NCI-H524 treated with DMSO at 0.1 percent for 48 hours (cell line): ENCODE measurements around the gene DOP1B.
"Not testable (repeated sequence)": the region's sequence is repeated elsewhere in the genome, so short reads cannot be mapped to it uniquely, and the experiment has no call there.

ENCODE experiments used
- DNase-seq: peaks from one replicate; lab custom pipeline; 2025; lab: John Stamatoyannopoulos, UW

DOP1B gene, protein sequence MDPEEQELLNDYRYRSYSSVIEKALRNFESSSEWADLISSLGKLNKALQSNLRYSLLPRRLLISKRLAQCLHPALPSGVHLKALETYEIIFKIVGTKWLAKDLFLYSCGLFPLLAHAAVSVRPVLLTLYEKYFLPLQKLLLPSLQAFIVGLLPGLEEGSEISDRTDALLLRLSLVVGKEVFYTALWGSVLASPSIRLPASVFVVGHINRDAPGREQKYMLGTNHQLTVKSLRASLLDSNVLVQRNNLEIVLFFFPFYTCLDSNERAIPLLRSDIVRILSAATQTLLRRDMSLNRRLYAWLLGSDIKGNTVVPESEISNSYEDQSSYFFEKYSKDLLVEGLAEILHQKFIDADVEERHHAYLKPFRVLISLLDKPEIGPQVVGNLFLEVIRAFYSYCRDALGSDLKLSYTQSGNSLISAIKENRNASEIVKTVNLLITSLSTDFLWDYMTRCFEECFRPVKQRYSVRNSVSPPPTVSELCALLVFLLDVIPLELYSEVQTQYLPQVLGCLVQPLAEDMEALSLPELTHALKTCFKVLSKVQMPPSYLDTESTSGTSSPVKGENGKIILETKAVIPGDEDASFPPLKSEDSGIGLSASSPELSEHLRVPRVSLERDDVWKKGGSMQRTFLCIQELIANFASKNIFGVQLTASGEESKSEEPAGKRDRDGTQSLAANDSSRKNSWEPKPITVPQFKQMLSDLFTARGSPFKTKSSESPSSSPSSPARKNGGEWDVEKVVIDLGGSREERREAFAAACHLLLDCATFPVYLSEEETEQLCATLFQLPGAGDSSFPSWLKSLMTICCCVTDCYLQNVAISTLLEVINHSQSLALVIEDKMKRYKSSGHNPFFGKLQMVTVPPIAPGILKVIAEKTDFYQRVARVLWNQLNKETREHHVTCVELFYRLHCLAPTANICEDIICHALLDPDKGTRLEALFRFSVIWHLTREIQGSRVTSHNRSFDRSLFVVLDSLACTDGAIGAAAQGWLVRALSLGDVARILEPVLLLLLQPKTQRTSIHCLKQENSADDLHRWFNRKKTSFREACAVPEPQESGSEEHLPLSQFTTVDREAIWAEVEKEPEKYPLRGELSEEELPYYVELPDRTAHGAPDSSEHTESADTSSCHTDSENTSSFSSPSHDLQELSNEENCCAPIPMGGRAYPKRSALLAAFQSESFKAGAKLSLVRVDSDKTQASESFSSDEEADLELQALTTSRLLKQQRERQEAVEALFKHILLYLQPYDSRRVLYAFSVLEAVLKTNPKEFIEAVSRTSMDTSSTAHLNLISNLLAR (N-terminal part only)

DNA sequence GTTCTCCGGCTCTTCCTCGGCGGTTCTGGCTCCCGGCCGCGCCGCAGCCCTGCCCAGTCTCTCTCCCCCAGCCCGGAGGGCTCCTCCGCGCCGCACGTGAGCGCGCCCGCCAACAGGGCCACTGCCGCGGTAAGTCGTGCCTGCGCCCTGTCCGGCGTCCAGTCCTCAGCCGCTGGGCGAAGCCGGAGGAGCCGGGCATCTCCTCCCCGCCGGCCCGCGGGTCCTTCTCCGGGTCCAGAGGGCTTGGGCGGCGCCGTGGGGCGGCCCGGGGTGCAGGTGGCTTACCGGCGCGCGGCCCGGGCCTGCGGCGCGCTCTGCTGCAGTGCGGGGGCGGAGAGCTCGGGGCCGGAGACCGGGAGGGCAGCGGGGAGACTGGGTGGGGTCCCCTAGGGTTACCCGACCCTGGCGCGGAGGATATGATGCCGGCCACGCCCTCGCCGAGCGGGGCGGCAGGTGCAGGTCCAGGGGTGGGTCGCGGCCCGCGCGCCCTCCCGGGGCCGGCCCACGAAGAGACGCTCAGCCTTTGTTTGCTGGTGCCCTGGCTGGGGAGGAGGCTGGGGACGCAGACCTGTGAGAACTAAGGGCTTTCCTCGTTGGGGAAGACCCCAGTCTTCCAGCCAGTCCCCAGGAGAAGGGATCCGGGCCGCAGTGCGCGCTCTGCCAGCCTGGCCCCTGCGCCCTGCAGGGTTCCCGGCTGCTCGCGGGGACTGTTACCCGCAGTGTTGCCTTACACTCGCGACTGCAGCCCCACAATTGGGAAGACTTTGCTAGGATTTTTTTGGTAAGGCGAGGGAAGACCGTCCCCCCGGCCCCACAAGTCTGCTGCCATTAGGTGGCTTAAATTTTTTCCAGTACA, at the start of gene DOP1B:
Gene DOP1B, plus strand, starts transcription at position 10 of the 856 bp plus-strand sequence. CDS start 7,910 bp downstream, outside the sequence.
- DNase-seq, result no peak

DNA sequence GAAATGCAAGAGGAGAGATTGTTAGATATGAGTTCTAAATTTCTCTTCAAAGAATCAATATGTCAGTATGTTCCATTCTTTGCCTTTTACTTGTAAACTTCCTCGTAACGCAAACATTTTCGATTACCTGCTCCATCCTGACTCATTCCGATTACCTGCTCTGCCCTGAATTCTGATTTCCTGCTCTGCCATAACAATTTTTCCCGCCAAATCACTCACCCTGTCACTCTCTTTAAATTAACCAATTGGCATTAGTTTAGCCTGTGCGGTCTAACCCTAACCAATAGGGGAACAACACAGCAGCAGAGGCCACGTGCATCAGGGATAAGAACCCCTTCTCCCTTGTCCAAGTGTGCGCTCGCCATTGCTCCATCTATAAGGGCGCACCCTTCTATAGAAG, 46.8 kb upstream of the DOP1B start:
- no peak for DNase-seq

DNA sequence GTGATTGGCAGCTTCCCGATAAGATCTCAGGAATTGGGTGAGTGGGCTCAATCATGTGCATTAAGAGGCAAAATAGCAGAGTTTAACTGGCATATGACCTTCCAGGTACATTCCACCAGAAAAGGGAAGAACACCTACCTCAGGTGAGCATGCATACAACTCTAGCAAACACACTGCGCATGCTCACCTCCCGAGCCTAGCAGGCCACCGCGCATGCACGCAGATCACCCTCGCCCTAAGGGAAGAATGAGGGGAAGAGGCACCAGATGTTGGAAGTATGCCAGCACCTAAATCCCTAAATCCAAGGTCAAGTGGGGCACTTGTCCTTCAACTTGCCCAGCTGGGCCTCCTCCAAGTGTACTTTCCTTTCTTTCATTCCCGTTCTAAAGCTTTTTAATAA, 45.4 kb upstream of the DOP1B start:
- DNase-seq, result peak; percentile 67

GRCh38 chr21:36113647-36114428, 42.8 kb upstream of the DOP1B start:
- no peak for DNase-seq

- no peak for DNase-seq
Observed at GRCh38 chr21:36115138-36115730, 41.4 kb upstream of the DOP1B start.

DNA sequence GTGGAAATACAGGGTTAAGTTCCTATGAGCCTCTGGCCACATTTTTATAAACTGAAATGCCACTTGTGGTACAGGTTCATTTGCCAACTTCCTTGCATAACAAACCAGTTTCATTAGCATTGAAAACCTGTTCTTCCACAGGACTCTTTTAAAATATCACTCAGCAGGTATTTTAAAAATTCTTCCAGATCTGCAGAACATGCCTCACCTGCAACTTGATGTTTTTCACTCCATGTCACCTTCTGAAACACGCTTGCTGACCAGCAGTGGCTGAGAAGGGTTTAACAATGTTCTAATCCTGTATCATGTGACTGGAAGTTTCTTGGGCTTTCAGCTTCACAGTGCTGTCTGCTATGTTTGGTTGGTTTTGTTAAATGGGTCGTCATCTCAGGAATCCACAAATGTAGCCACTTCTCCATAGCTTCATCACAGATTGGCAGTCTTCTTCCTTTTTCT, 39.3 kb upstream of the DOP1B start:
- DNase-seq, result no peak

DNA sequence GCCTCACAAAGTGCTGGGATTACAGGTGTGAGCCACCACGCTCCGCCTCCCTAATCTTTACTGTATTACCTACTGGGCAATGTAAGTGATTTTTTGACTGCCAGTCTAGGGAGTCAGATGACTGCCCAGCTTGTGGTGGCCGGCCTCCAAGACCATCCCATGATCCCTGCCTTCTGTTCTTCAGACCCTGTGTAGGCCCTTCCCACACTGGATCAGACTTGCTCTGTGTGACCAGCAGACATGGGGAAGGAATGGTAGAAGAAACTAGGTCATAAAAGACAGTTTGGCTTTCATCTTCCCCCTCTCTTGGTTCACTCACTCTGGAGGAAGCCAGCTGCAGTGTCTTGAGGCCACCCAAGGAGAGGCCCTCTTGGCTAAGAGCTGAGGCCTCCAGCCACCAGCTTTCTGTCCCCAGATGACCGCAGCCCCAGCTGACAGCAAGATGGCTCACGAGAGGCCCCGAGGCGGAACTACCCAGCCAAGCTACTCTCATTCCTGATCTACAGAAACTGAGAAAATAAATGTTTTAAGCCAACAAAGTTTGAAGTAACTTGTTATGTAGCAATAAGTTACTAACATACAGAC, 36.2 kb upstream of the DOP1B start:
- no peak for DNase-seq

DNA sequence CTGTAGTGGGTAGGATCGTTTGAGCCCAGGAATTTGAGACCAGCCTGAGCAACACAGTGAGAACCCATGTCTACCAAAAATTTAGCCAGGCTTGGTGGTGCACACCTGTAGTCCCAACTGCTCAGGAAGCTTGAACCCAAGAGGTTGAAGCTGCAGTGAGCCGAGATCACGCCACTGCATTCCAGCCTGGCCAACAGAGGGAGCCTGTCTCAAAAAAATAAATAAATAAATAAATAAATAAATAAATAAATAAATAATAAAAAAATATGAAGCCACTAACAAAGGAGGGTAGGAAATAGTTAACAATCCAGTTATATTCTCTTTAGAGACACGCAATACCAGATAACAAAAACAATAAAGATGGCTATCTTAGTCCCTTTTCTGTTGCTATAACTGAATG, 33.6 kb upstream of the DOP1B start:
- no peak for DNase-seq

DNA sequence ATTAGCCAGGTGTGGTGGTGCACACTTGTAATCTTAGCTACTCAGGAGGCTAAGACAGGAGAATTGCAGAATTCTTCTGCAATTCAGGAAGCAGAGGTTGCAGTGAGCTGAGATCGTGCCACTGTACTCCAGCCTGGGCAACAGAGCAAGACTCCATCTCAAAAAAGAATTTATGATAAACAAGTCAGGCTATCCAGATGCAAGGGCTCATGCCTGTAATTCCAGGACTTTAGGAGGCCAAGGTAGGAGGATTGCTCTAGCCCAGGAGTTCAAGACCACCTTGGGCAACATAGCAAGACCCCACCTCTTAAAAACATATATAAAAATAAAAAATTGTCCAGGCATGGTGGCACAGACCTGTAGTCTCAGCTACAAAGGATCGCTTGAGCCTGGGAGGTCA, 32.2 kb upstream of the DOP1B start:
- no peak for DNase-seq

DNA sequence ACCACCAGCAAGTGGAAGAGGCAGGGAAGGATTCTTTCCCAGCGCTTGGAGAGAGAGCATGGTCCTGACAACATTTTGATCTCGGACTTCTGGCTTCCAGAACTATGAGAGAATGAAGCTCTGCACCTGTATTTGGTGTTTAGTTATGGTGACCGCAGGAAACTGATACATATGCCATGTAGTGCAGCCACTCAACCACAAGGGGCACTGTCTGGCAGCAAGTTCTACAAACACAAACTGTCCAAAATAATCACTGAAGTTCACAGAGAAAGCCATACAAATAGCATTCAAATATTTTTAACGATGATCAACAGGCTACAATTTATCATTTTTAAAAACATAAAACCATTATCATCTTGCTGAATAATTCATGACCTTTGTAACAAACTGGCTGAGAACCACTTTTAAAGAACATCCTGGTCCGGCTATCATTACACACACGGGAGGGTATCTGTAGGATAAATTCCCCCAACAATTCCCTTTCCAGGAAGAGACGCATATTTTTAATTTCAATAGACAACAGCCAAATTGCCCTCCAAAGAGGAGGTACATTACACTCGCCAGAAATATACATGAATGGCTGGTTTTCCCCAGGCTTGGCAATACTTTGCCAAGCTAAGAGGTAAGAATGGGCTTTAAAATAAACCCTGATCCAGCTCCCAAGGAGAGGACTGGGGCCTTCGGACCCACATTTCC, 31.0 kb upstream of the DOP1B start:
- DNase-seq, result no peak

- no peak for DNase-seq
Observed at GRCh38 chr21:36126208-36126565, 30.4 kb upstream of the DOP1B start.

DNA sequence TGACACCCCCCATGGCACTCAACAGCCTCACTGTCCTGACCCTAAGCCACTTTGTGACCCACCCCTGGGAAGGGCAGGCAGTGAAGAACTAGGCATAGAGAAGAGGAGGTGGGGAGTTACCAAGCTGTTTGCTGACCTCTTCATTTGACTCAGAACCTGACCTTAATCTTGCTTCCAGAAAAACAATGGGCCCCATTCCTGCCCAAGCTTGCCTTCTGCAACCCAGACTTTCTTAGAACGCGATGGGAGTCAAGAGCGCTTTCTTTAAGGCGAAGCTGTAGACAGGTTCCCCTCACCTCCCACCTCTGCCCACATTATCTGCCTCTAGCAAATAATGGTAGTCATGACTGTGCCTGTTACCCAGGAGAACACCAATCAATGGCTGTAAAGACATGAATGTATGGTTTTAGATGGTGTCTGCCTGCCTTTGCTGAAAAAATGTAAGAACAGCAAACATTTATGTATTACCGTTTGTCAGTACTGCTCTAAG, 30.0 kb upstream of the DOP1B start:
- DNase-seq, result no peak

DNA sequence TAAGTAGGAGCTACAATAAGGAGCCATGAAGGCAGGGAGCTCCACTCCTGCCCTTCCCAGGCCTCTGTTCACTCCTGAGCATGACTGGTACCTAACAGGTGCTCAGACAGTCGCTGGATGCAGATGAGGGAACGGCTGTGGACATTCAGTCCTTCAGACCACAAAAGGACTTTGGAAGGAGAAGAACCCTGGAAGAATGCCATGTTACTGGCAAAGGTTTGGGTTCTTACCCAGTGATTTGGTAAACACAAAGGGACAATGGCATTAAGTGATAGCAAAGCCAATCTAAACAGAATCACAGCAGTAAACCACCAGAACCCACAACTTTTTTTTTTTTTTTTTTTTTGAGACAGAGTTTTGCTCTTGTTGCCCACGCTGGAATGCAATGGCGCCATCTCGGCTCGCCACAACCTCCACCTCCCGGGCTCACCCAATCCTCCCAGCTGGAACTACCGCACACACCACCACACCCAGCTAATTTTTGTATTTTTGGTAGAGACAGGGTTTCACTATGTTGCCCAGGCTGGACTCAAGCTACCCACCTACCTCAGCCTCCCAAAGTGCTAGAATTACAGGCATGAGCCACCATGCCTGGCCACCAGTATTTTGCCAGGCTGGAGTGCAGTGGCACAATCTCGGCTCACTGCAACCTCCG, 29.2 kb upstream of the DOP1B start:
- no peak for DNase-seq

DNA sequence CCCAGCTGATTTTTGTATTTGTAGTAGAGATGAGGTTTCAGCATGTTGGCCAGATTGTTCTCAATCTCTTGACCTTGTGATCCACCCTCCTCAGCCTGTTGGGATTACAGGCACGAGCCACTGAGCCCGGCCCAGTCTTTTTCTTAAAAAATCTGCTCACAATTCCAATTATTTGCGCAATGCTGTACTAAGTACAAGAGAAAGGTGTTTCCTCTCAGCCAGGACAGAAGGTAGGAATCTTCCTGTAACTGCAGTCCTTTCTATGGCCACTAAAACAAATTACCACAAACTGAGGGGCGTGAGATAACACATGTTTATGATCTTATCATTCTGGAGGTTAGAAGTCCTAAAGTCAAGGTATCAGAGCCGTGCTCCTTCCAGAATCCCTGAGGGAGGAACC, 28.6 kb upstream of the DOP1B start:
- no peak for DNase-seq

DNA sequence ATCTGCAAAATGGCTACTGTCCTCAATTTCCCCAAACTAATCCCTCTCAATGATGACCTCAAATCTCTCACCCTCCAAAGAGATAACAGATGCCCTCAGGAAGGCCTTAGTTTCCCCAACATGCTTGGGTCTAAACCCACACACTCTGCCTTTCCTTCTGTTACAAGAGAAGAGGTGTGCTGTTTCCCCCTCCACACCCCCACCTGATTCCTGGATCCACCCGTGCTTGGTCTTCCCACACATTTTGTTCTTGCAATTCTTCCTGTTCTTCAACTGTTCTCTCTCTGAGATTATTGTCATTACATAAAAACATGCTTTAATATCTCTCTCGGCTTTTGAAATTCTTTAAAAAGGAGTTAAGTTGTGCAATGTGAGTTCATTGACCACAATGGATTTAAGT, 27.4 kb upstream of the DOP1B start:
- DNase-seq, result no peak

GRCh38 chr21:36130414-36130762, 26.2 kb upstream of the DOP1B start:
- DNase-seq, result not testable (repeated sequence)

GRCh38 chr21:36130839-36131238, 25.8 kb upstream of the DOP1B start:
- DNase-seq, result not testable (repeated sequence)

- DNase-seq, result no peak
Observed at GRCh38 chr21:36132696-36133095, 23.9 kb upstream of the DOP1B start.
